Measurements from ENCODE around the gene GNA14. TPM values are rescaled to one million over a fixed set of nuclear protein-coding genes. Genes with fewer than 3 reads are reported as not detected.

Gene GNA14
- total RNA-seq, 3 donors from 2014 or later = 0.11 TPM; not detected in 1

GRCh38 chr9:77554586-77555105 lies 93.5 kb downstream of the GNA14 start:
- Mint-ChIP-seq H3K27me3 (ENCODE audit: low read depth) (peaks cover 9% of the 10 kb centered on the region), H3K36me3 (ENCODE audit: insufficient read depth) (no peaks in the 10 kb centered on the region), H3K4me3 (no peak overlapping the region), H3K9me3 (no peaks in the 10 kb centered on the region), H3K4me1 (ENCODE audit: low read depth) (no peaks in the 10 kb centered on the region)
- DNase-seq (no peak), ATAC-seq (no peak)

GRCh38 chr9:77547106-77547730 lies 100.9 kb downstream of the GNA14 start:
- Mint-ChIP-seq H3K4me3 (no peak overlapping the region), H3K4me1 (ENCODE audit: low read depth) (no peaks in the 10 kb centered on the region), H3K36me3 (ENCODE audit: insufficient read depth) (no peaks in the 10 kb centered on the region), H3K27me3 (ENCODE audit: low read depth) (peaks cover 8% of the 10 kb centered on the region), H3K9me3 (peaks cover 4% of the 10 kb centered on the region)
- ATAC-seq (no peak), DNase-seq (no peak)

DNA sequence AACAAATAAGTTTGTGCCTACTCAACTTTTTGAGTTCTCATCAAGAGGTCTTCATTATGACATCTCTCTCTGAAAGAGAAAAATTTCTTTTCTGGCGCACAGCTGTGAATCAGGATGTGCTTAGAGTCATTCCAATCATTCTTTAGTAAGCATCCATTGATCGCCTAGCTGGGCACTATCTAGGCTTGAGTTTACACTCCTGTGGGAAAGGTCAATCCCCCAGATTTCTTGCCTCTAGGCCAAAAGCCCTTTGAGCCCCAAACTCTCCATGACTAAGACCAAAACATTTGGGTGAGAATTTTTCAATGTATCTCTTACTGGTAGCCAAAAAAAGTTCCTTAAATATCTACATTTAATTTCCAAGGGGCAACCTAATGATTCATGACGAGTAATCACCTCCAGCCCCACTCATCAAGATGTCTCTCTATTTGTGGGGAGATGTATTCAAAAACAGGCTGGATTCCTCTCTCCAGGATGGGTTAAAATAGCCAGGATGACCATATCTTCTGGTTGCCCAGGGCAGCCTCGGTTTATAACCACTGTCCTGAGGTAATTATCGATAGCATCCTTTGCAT lies 101.7 kb downstream of the GNA14 start:
- ATAC-seq = no peak
- Mint-ChIP-seq H3K27me3 (ENCODE audit: low read depth) (peaks cover 8% of the 10 kb centered on the region), H3K9me3 (peaks cover 10% of the 10 kb centered on the region), H3K36me3 (ENCODE audit: insufficient read depth) (no peaks in the 10 kb centered on the region), H3K4me3 (no peak overlapping the region), H3K4me1 (ENCODE audit: low read depth) (no peaks in the 10 kb centered on the region)
- no peak for DNase-seq

- no peaks in the 10 kb centered on the region for H3K36me3 Mint-ChIP-seq (ENCODE audit: insufficient read depth)
- H3K4me1 Mint-ChIP-seq (ENCODE audit: low read depth) = no peaks in the 10 kb centered on the region
- H3K27me3 Mint-ChIP-seq (ENCODE audit: low read depth) = peaks cover 4% of the 10 kb centered on the region
- ATAC-seq (no peak), DNase-seq (no peak)
- H3K9me3 Mint-ChIP-seq = peaks cover 26% of the 10 kb centered on the region
- H3K4me3 Mint-ChIP-seq = no peak overlapping the region
Measured at GRCh38 chr9:77544546-77544945, 103.6 kb downstream of the GNA14 start.

DNA sequence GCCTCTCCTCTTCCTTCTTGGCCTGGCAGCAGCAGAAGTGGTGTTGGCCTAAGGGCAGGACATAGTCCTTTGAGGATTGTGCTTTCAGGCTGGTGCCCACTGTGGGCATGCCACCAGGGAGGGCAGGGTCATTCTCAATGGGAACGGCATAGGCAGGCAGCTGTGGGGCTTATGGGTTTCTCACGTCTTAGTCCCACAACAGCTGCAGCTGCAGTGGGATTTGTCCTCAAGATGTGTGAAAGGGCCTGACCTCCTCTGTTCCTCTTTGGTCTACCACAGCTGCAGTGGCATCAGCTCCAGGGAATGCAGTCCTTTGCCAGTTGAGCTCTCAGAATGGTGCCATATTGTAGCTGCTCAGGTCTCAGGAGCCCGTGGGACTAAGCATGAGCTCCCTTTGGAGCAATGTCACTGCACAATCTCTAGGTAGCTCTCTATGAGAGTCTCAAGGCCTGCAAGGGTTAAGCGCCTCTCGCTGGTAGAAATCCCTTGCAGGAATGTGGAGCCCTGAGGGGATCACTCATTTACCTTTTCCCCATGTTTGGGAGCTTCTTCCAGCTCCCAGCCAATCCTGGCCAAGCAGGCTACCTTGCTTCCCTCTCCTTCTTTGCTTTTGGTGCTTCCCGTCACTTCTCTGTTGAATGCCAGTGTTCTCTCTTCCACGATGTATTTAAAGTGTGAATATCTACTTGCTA lies 104.8 kb downstream of the GNA14 start:
- DNase-seq (no peak), ATAC-seq (no peak)
- H3K36me3 Mint-ChIP-seq (ENCODE audit: insufficient read depth) = no peaks in the 10 kb centered on the region
- H3K27me3 Mint-ChIP-seq (ENCODE audit: low read depth) = no peaks in the 10 kb centered on the region
- no peaks in the 10 kb centered on the region for H3K4me1 Mint-ChIP-seq (ENCODE audit: low read depth)
- H3K4me3 Mint-ChIP-seq = no peak overlapping the region
- H3K9me3 Mint-ChIP-seq = peaks cover 27% of the 10 kb centered on the region

- Mint-ChIP-seq H3K27me3 (ENCODE audit: low read depth) (no peaks in the 10 kb centered on the region), H3K4me1 (ENCODE audit: low read depth) (no peaks in the 10 kb centered on the region), H3K4me3 (no peak overlapping the region), H3K9me3 (peaks cover 27% of the 10 kb centered on the region), H3K36me3 (ENCODE audit: insufficient read depth) (no peaks in the 10 kb centered on the region)
- DNase-seq = no peak
- no peak for ATAC-seq
Measured at GRCh38 chr9:77541600-77541999, 106.5 kb downstream of the GNA14 start.

DNA sequence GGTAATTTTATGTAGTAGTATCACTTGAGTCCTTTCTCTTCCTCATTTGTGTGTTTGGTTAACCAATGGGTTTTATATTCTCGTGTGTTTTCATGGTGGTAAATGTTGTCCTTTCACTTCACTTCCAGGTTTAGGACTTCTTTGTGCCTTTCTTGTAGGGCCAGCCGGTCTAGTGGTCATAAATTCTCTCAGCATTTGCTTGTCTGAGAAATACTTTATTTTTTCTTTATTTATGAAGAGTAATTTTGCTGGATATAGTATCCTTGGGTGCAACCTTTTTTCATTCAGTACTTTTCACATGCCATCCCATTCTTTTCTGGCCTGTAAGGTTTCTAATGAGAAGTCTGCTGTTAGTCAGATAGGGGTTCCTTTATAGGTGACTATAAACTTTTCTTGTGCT lies 107.1 kb downstream of the GNA14 start:
- DNase-seq = no peak
- no peaks in the 10 kb centered on the region for H3K4me1 Mint-ChIP-seq (ENCODE audit: low read depth)
- no peaks in the 10 kb centered on the region for H3K27me3 Mint-ChIP-seq (ENCODE audit: low read depth)
- H3K4me3 Mint-ChIP-seq = no peak overlapping the region
- peaks cover 27% of the 10 kb centered on the region for H3K9me3 Mint-ChIP-seq
- no peak for ATAC-seq
- H3K36me3 Mint-ChIP-seq (ENCODE audit: insufficient read depth) = no peaks in the 10 kb centered on the region

DNA sequence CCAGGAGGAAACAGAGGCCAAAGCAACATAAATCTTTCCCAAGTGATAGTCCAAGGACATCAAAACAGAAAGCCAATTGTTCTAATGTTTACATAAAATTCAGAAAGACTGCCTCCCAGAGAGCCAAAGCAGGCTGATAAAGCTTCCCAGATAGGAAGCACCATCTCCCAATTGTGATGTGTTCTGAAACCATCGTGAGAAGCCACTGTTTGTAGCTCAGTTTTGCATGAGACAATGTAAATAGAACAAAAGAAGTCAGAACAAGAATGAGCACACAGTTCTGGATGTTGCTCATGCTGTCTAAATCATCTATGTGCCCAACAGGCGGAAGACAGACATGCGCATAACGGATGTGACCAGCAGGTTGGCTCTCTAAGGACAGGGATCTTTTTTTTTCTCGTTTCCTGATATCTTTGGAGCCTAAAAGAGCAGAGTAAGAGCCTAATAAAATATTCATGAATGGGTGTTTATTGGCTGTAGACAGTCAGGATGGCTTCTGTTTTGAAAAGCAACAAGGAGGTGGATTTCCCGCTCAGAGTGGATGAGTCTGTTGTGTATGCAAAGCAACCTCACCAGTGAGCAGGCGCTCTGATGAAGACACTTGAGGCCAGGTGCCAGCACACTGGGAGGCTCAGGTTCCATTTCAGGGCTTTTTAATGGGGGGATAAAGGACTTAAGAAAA lies 113.6 kb downstream of the GNA14 start:
- ATAC-seq = no peak
- Mint-ChIP-seq H3K27me3 (ENCODE audit: low read depth) (no peaks in the 10 kb centered on the region), H3K4me3 (no peak overlapping the region), H3K9me3 (peaks cover 2% of the 10 kb centered on the region), H3K4me1 (ENCODE audit: low read depth) (no peaks in the 10 kb centered on the region), H3K36me3 (ENCODE audit: insufficient read depth) (no peaks in the 10 kb centered on the region)
- no peak for DNase-seq

DNA sequence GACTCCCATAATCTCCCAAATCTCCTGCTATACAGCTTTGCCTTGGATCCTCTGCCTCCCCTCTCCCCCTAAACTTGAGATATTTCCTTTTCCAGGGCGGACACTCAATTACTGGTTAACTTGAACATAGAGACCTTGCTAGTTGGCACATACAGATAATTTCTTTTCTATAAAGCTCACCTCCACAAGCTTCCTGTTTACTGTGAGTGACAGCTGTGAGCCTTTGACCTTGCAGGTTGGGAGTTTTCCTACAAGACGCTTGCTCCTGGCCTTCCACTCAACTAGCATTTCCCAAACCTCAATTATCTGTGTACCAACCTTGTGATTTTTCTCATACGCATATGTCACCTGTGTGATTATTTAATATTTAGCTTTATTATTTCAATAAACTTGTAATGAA lies 114.5 kb downstream of the GNA14 start:
- ATAC-seq (no peak), DNase-seq (no peak)
- H3K27me3 Mint-ChIP-seq (ENCODE audit: low read depth) = no peaks in the 10 kb centered on the region
- H3K4me3 Mint-ChIP-seq = no peak overlapping the region
- no peaks in the 10 kb centered on the region for H3K9me3 Mint-ChIP-seq
- no peaks in the 10 kb centered on the region for H3K36me3 Mint-ChIP-seq (ENCODE audit: insufficient read depth)
- H3K4me1 Mint-ChIP-seq (ENCODE audit: low read depth) = no peaks in the 10 kb centered on the region

- Mint-ChIP-seq H3K4me1 (ENCODE audit: low read depth) (no peaks in the 10 kb centered on the region), H3K4me3 (no peak overlapping the region), H3K27me3 (ENCODE audit: low read depth) (no peaks in the 10 kb centered on the region), H3K9me3 (no peaks in the 10 kb centered on the region), H3K36me3 (ENCODE audit: insufficient read depth) (no peaks in the 10 kb centered on the region)
- ATAC-seq (no peak), DNase-seq (no peak)
Measured at GRCh38 chr9:77532607-77533006, 115.5 kb downstream of the GNA14 start.

- H3K4me1 Mint-ChIP-seq (ENCODE audit: low read depth) = no peaks in the 10 kb centered on the region
- no peaks in the 10 kb centered on the region for H3K9me3 Mint-ChIP-seq
- ATAC-seq = no peak
Measured at GRCh38 chr9:77531400-77531799, 116.7 kb downstream of the GNA14 start.

GRCh38 chr9:77523891-77524290 lies 124.2 kb downstream of the GNA14 start:
- no peaks in the 10 kb centered on the region for H3K4me1 Mint-ChIP-seq (ENCODE audit: low read depth)
- no peaks in the 10 kb centered on the region for H3K36me3 Mint-ChIP-seq (ENCODE audit: insufficient read depth)
- no peak for DNase-seq
- H3K4me3 Mint-ChIP-seq = no peak overlapping the region
- no peaks in the 10 kb centered on the region for H3K9me3 Mint-ChIP-seq
- peaks cover 6% of the 10 kb centered on the region for H3K27me3 Mint-ChIP-seq (ENCODE audit: low read depth)
- ATAC-seq = no peak

More at GRCh38 chr9:77531400-77531799, 116.7 kb downstream of the GNA14 start:
- H3K4me3 Mint-ChIP-seq = no peak overlapping the region
- H3K27me3 Mint-ChIP-seq (ENCODE audit: low read depth) = peaks cover 2% of the 10 kb centered on the region
- H3K36me3 Mint-ChIP-seq (ENCODE audit: insufficient read depth) = no peaks in the 10 kb centered on the region
- DNase-seq = no peak

GRCh38 chr9:77521091-77521490 lies 127.0 kb downstream of the GNA14 start:
- Mint-ChIP-seq H3K27me3 (ENCODE audit: low read depth) (peaks cover 3% of the 10 kb centered on the region), H3K4me1 (ENCODE audit: low read depth) (no peaks in the 10 kb centered on the region), H3K36me3 (ENCODE audit: insufficient read depth) (no peaks in the 10 kb centered on the region), H3K4me3 (no peak overlapping the region), H3K9me3 (no peaks in the 10 kb centered on the region)
- no peak for ATAC-seq
- no peak for DNase-seq

GRCh38 chr9:77518688-77519087 lies 129.4 kb downstream of the GNA14 start:
- Mint-ChIP-seq H3K4me3 (no peak overlapping the region), H3K4me1 (ENCODE audit: low read depth) (peaks cover 3% of the 10 kb centered on the region), H3K9me3 (no peaks in the 10 kb centered on the region), H3K36me3 (ENCODE audit: insufficient read depth) (no peaks in the 10 kb centered on the region), H3K27me3 (ENCODE audit: low read depth) (no peaks in the 10 kb centered on the region)
- no peak for ATAC-seq
- DNase-seq = no peak
